Left ventricle myocardium inferior (tissue), 1 donor: ENCODE data around the gene SFXN5. TPM values are rescaled to one million over a fixed set of nuclear protein-coding genes. Genes with fewer than 3 reads are reported as not detected.

Experiments
- DNase-seq: peaks from one replicate; pipeline ENCODE4 v3.0.0-alpha.2; 2020
- H3K27ac ChIP-seq: fragments of 200-600 bp; replicated peaks from 2 replicates; pipeline ENCODE4 v1.8.0; 2021
- H3K27me3 ChIP-seq: fragments of 200-600 bp; 2 replicates; pipeline ENCODE4 v1.8.0; 2021; ENCODE audit warnings: low read depth
- H3K36me3 ChIP-seq: fragments of 200-600 bp; 2 replicates; pipeline ENCODE4 v1.8.0; 2021
- H3K4me1 ChIP-seq: fragments of 200-600 bp; 2 replicates; pipeline ENCODE4 v1.8.0; 2021
- H3K4me3 ChIP-seq: fragments of 200-600 bp; 2 replicates; pipeline ENCODE4 v1.8.0; 2021; ENCODE audit warnings: mild to moderate bottlenecking, moderate library complexity
- H3K9me3 ChIP-seq: fragments of 200-600 bp; replicated peaks from 2 replicates; pipeline ENCODE4 v1.8.0; 2021
- intact Hi-C: fragments of 100-400 bp; cut with micrococcal nuclease; formaldehyde crosslinking; loops from one replicate; pipeline ENCODE4 v1.11.0; 2022
- total RNA-seq: library from RNA; stranded (reverse); fragmentation: NEBNext Ultra II Directional; extraction: Animal tissue kit (Norgen Biotek cat#: 25700); gene quantifications from one replicate; pipeline ENCODE4 v1.2.1, GENCODE V29; 2021
- TF ChIP-seq, protein P1 (sequence below): fragments of 200-600 bp; IDR thresholded peaks from 2 replicates; pipeline ENCODE4 v1.8.0; 2021; ENCODE audit warnings: antibody characterized with exemption, mild to moderate bottlenecking, borderline replicate concordance
- donor health status: DM: no; HTN: yes; CAD: no; lungs with severe emphysema.

Gene SFXN5
- total RNA-seq, 1 donor from 2014 or later, result 9.9 TPM

DNA sequence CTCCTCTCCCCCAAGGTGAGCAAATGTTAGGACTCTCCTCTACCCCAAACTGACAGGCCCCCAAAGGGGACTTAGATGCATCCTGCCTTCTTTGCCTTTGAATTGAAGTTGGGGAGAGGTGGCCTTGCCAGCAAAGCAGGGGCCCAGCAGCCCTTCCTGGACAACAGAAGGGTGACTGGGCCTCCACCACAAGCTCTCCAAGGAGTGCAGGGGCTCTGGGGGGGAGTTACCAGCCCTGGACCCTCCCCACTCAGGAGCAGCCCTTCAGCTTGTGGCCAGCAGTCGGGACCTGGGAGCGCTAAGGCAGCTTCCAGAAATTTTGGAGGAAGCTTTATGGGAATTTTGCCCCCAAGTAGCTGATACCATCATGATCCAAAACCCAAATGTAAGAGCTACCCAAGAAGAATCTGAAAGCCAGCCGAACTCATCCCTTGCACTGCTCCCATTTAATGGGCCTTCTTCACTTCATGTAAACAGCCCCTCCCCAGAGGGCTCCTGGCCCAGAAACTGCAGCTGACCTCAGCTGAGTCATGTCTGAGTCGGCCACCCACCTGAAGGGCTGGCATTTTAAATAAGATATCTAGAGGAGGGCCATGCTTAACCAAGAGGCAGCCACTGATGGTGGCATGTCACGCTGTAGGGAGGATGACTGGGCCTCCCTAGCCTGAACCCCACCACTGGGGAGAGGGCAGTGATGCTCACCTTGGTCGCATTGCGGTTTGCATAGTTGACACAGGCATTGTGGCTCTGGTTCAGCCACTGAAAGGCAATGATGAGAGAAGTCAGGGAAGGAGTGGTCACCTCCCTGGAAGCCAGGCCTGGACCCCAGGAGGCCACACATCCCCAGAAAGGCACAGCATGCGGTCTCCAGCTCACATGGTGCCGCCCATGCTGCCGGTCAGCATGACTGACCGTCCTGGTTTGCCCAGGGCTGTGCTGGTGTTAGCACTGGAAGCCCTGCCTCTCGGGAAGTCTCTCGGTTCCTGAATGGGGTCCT is 71.5 kb downstream of the SFXN5 start:
- Histone ChIP-seq H3K4me3 (no peak overlapping the region), H3K9me3 (no peaks in the 10 kb centered on the region), H3K4me1 (no peaks in the 10 kb centered on the region), H3K36me3 (peaks cover 26% of the 10 kb centered on the region), H3K27ac (no peak overlapping the region), H3K27me3 (no peaks in the 10 kb centered on the region)
- intact Hi-C loops, result loop anchor here (10.0 kb wide), 1 partner anchor 155 kb away; no protein-coding TSS in a partner anchor
- TF ChIP-seq, protein P1, sequence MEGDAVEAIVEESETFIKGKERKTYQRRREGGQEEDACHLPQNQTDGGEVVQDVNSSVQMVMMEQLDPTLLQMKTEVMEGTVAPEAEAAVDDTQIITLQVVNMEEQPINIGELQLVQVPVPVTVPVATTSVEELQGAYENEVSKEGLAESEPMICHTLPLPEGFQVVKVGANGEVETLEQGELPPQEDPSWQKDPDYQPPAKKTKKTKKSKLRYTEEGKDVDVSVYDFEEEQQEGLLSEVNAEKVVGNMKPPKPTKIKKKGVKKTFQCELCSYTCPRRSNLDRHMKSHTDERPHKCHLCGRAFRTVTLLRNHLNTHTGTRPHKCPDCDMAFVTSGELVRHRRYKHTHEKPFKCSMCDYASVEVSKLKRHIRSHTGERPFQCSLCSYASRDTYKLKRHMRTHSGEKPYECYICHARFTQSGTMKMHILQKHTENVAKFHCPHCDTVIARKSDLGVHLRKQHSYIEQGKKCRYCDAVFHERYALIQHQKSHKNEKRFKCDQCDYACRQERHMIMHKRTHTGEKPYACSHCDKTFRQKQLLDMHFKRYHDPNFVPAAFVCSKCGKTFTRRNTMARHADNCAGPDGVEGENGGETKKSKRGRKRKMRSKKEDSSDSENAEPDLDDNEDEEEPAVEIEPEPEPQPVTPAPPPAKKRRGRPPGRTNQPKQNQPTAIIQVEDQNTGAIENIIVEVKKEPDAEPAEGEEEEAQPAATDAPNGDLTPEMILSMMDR, result no peak
- DNase-seq, result no peak

DNA sequence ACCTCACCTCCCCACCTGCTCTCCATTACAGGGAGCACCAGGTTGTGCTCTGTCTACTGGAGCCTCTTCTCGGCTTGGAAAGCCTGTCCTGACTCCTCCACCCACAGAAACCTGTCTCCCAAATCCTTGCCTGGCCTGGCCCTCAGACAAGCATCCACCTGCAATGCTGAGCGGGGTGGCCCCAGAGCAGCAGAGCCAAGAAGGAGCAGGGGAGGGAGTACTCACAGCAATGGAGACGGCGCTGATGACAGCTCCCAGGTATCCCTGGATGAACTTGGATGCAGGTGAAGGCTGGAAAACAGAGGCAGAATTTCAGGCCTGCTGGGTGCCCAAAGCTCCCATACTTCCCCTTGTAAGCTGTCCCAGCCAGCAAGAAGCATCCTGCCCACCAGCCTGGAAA is 72.8 kb downstream of the SFXN5 start:
- intact Hi-C loops, result loop anchor here (10.0 kb wide), 1 partner anchor 156 kb away; no protein-coding TSS in a partner anchor
- TF ChIP-seq, protein P1, result no peak
- H3K9me3 ChIP-seq, result no peaks in the 10 kb centered on the region
- no peak for DNase-seq
- H3K4me1 ChIP-seq, result no peaks in the 10 kb centered on the region
- no peaks in the 10 kb centered on the region for H3K27me3 ChIP-seq
- peaks cover 26% of the 10 kb centered on the region for H3K36me3 ChIP-seq
- no peak overlapping the region for H3K27ac ChIP-seq
- H3K4me3 ChIP-seq, result no peak overlapping the region

DNA sequence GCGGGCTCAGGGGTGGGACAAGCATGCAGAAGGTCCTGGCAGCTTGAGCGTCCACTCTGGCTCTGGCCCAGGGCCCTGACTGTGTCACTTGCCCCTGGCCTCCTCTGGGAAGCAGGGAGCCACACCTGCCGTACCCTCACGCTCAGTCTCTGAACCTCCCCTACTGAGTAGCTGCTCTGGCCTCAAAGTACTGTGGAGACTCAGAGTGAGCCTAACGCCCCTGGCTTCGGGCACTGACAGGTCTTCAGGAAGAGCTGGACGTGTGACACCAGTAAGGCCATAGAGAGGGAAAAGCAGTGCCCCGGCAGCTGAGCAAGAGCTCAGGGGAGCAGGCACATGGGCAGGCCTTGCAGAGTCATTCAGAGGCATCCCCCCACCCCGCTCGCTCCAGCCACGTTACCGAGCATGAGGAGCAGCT is 73.3 kb downstream of the SFXN5 start:
- no peaks in the 10 kb centered on the region for H3K4me1 ChIP-seq
- peaks cover 26% of the 10 kb centered on the region for H3K36me3 ChIP-seq
- intact Hi-C loops, result loop anchor here (10.0 kb wide), 1 partner anchor 157 kb away; no protein-coding TSS in a partner anchor
- H3K27ac ChIP-seq, result no peak overlapping the region
- no peaks in the 10 kb centered on the region for H3K27me3 ChIP-seq
- TF ChIP-seq, protein P1, result no peak
- no peak overlapping the region for H3K4me3 ChIP-seq
- no peaks in the 10 kb centered on the region for H3K9me3 ChIP-seq
- DNase-seq, result no peak

DNA sequence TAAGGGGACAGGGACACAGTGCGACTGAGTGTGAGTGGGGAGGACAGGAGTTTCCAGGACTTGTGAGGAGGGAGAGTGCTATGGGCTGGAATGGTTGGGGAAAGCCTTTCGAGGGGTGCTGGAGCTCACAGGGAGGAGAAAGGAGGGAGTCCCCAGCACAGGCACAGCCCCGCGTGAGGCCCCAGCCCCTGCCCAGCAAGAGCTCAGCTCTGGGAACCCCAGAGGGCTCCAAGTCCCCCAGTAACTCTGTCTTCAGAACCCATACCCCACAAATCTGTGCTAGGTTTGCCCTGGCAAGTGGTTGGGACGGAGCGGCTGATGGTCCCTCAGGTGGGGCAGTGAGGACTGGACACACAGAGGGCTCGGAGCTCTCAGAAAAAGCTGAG is 75.4 kb downstream of the SFXN5 start:
- no peak for DNase-seq
- H3K4me3 ChIP-seq, result no peak overlapping the region
- H3K4me1 ChIP-seq, result no peaks in the 10 kb centered on the region
- H3K27ac ChIP-seq, result no peak overlapping the region
- H3K36me3 ChIP-seq, result peaks cover 24% of the 10 kb centered on the region
- no peaks in the 10 kb centered on the region for H3K9me3 ChIP-seq
- TF ChIP-seq, protein P1, result no peak
- no peaks in the 10 kb centered on the region for H3K27me3 ChIP-seq
- intact Hi-C loops, result loop anchor here (10.0 kb wide), 1 partner anchor 159 kb away; no protein-coding TSS in a partner anchor

DNA sequence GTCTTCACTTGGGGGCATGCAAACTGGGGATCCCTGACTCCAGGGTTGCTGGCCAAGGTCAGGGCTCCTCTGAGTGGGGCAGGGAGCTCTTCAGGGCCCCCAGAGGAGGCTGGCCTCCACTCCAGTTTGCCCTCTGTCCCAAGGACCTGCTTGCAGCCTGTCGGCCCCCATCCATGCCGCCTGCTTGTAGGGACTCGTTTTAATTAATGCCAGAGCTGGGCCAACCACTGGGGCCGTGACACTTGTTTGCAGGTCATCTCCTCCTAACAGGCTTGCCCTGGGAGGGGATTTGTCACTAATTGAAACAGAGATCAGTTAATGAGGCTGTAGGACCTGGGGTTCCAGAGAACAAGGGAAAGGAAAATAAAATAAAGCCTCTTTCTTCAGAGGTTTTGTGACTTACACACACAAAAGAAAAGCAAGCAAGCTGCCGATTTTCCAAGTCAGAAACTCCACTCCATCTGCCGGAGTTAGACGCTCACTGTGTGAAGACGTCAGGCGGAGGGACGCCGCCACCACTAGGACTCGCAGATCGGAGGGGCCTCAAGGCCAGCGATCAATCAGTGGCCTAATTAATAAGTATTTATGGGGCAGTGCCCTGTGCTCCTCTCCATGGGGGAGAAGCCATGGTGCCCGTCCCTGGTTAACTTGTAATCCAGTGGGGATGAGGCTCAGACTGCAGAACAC is 75.9 kb downstream of the SFXN5 start:
- no peak for DNase-seq
- Histone ChIP-seq H3K9me3 (no peaks in the 10 kb centered on the region), H3K27me3 (no peaks in the 10 kb centered on the region), H3K4me3 (no peak overlapping the region), H3K4me1 (no peaks in the 10 kb centered on the region), H3K27ac (no peak overlapping the region), H3K36me3 (peaks cover 23% of the 10 kb centered on the region)
- intact Hi-C loops, result loop anchor here (10.0 kb wide), 1 partner anchor 159 kb away; no protein-coding TSS in a partner anchor
- TF ChIP-seq, protein P1, result no peak
